HG03025 (cell line): ENCODE results near the gene MYOF.

ENCODE experiments used
- ATAC-seq: cut with Tn5 transposase; IDR thresholded peaks from one replicate; pipeline ENCODE4 v1.9.1; 2021; ENCODE audit warnings: mild to moderate bottlenecking, moderate library complexity; ENCODE audit not compliant: unreplicated experiment, low FRiP score

Gene MYOF

GRCh38 chr10:93482145-93482834, at the start of gene MYOF:
TSS of gene MYOF (minus strand) at chr10:93482334. CDS start at chr10:93482194, 140 bp downstream.
- ATAC-seq = peak; percentile 57

GRCh38 chr10:93518531-93518930, 36.4 kb upstream of the MYOF start:
- ATAC-seq = no peak

GRCh38 chr10:93516006-93516380, 33.9 kb upstream of the MYOF start:
- ATAC-seq = no peak

- ATAC-seq = no peak
Measured at GRCh38 chr10:93515071-93516005, 33.2 kb upstream of the MYOF start.

- ATAC-seq = no peak
Measured at GRCh38 chr10:93514521-93514920, 32.4 kb upstream of the MYOF start.

GRCh38 chr10:93513091-93513490, 31.0 kb upstream of the MYOF start:
- ATAC-seq = no peak

- no peak for ATAC-seq
Measured at GRCh38 chr10:93512565-93512964, 30.4 kb upstream of the MYOF start.

- ATAC-seq = no peak
Measured at GRCh38 chr10:93509816-93510215, 27.7 kb upstream of the MYOF start.

- no peak for ATAC-seq
Measured at GRCh38 chr10:93505075-93505474, 22.9 kb upstream of the MYOF start.

GRCh38 chr10:93503075-93503474, 20.9 kb upstream of the MYOF start:
- peak; percentile 68 for ATAC-seq

GRCh38 chr10:93501650-93502049, 19.5 kb upstream of the MYOF start:
- no peak for ATAC-seq

- no peak for ATAC-seq
Measured at GRCh38 chr10:93498166-93498565, 16.0 kb upstream of the MYOF start.

GRCh38 chr10:93496322-93497041, 14.3 kb upstream of the MYOF start, which contains the start of gene CEP55:
TSS of gene CEP55 (plus strand) at chr10:93496612. CDS start at chr10:93500052, 3,440 bp downstream.
- peak; percentile 98 for ATAC-seq

GRCh38 chr10:93495654-93496321, 13.7 kb upstream of the MYOF start:
- peak; percentile 25 for ATAC-seq

- no peak for ATAC-seq
Measured at GRCh38 chr10:93494494-93494893, 12.4 kb upstream of the MYOF start.

GRCh38 chr10:93493162-93493561, 11.0 kb upstream of the MYOF start:
- no peak for ATAC-seq

GRCh38 chr10:93491602-93492121, 9.5 kb upstream of the MYOF start:
- no peak for ATAC-seq

GRCh38 chr10:93488956-93489528, 6.9 kb upstream of the MYOF start:
- no peak for ATAC-seq

GRCh38 chr10:93485690-93486089, 3.6 kb upstream of the MYOF start:
- ATAC-seq = no peak

GRCh38 chr10:93481637-93482144, 443 bp downstream of the MYOF start:
- no peak for ATAC-seq
